NT2/D1 (cell line): Measurements from ENCODE around the gene TECR.

Experiments used
- SUZ12 ChIP-seq: IDR thresholded peaks from 2 replicates; pipeline ENCODE4 v1.6.1; 2011; ENCODE audit not compliant: insufficient read length, insufficient read depth; ENCODE audit errors: extremely low read depth
- ZNF274 ChIP-seq: IDR thresholded peaks from 2 replicates; pipeline ENCODE4 v1.6.1; 2011; ENCODE audit warnings: mild to moderate bottlenecking, low read depth, low read length

DNA sequence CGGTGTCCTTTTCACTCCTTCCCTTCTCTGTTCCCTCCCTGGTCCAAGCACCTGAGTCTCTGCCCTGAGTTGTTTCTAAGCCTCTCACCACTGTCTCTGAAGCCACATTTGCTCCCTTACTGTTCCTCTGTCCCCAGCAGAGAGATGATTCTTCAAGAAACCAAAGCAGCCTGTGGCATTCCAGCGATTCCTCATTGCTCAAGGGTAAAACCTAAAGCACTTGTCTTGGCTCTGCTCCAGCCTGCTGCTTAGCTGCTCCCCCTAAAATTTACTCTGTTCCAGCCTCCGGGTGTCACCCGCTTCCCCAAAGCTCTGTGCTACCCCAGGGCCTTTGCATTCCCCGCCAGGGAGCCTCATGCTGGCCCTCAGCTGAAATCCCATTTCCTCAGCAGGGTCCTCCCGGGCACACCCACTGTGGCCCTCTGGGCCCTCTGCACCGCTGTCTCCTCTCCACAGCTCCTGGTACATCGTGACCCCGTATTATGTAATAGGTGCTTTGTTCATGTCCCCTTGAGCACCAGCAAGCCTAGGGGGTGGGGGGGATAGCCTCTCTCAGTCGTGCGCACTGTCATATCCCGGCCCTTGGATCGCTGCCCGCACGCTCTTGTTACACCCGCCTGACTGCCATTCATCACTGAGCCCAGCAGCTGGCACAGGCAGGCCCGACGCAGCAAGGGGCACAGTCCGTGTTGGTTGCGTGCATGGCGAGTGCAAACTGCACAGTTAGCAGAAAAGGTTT is 15.8 kb downstream of the TECR start:
- no peak for TF ChIP-seq ZNF274
- TF ChIP-seq SUZ12: no peak
